GM23338 (cell line): Measurements from ENCODE around the gene RXRA. TPM values are rescaled to one million over a fixed set of nuclear protein-coding genes. Genes with fewer than 3 reads are reported as not detected.

Experiments
- ATAC-seq: fragments of 200-7000 bp; cut with Tn5 transposase; 3 replicates; pipeline ENCODE4 v1.9.1; 2020
- DNase-seq: peaks from one replicate; pipeline ENCODE4 v3.0.0-alpha.2; 2015; ENCODE audit warnings: low spot score
- H2AFZ ChIP-seq: fragments of 200-600 bp; sonication (generic); 2 replicates; pipeline ENCODE4 v1.8.0; 2016; ENCODE audit warnings: antibody characterized with exemption, mild to moderate bottlenecking, moderate library complexity
- H3F3A ChIP-seq: fragments of 200-600 bp; sonication (generic); replicated peaks from 2 replicates; pipeline ENCODE4 v1.8.0; 2017; ENCODE audit warnings: antibody characterized with exemption, mixed run types, low read depth
- H3K27ac ChIP-seq: fragments of 200-600 bp; sonication (generic); 2 replicates; pipeline ENCODE4 v1.6.1; 2016; ENCODE audit warnings: low read depth
- H3K27me3 ChIP-seq: fragments of 200-600 bp; sonication (generic); 2 replicates; pipeline ENCODE4 v1.8.0; 2016; ENCODE audit warnings: mild to moderate bottlenecking, mixed run types, moderate library complexity; ENCODE audit not compliant: insufficient read depth
- H3K36me3 ChIP-seq: fragments of 200-600 bp; sonication (generic); 2 replicates; pipeline ENCODE4 v1.8.0; 2016; ENCODE audit warnings: mild to moderate bottlenecking; ENCODE audit not compliant: insufficient read depth
- H3K4me1 ChIP-seq: fragments of 200-600 bp; sonication (generic); 2 replicates; pipeline ENCODE4 v1.8.0; 2016; ENCODE audit warnings: mild to moderate bottlenecking, moderate library complexity; ENCODE audit not compliant: insufficient read depth
- H3K4me2 ChIP-seq: fragments of 200-600 bp; sonication (generic); 2 replicates; pipeline ENCODE4 v1.7.1; 2017; ENCODE audit warnings: mixed run types
- H3K4me3 ChIP-seq: fragments of 200-600 bp; sonication (generic); 2 replicates; pipeline ENCODE4 v1.6.1; 2016; ENCODE audit warnings: mixed run types
- H3K79me2 ChIP-seq: fragments of 200-600 bp; sonication (generic); replicated peaks from 2 replicates; pipeline ENCODE4 v1.8.0; 2017; ENCODE audit warnings: mild to moderate bottlenecking; ENCODE audit not compliant: insufficient read depth
- H3K9me2 ChIP-seq: fragments of 200-600 bp; sonication (generic); 2 replicates; pipeline ENCODE4 v1.8.0; 2017; ENCODE audit not compliant: insufficient read depth
- H4K20me1 ChIP-seq: fragments of 200-600 bp; sonication (generic); replicated peaks from 2 replicates; pipeline ENCODE4 v1.8.0; 2017; ENCODE audit warnings: mild to moderate bottlenecking; ENCODE audit not compliant: insufficient read depth
- H3K27ac Mint-ChIP-seq: 2 replicates; pipeline ENCODE4 v1.8.0; 2020; ENCODE audit warnings: inconsistent platforms, mild to moderate bottlenecking, moderate library complexity, mixed read lengths
- H3K27me3 Mint-ChIP-seq: 3 replicates; pipeline ENCODE4 v1.8.0; 2022; ENCODE audit warnings: low read depth, mild to moderate bottlenecking, moderate library complexity, mixed read lengths, inconsistent platforms; ENCODE audit not compliant: insufficient read depth, poor library complexity
- H3K36me3 Mint-ChIP-seq: 3 replicates; pipeline ENCODE4 v1.8.0; 2021; ENCODE audit warnings: low read depth, mild to moderate bottlenecking, inconsistent platforms, moderate library complexity, mixed read lengths
- H3K4me1 Mint-ChIP-seq: 3 replicates; pipeline ENCODE4 v1.8.0; 2020; ENCODE audit warnings: mild to moderate bottlenecking, inconsistent platforms, mixed read lengths
- H3K4me3 Mint-ChIP-seq: 3 replicates; pipeline ENCODE4 v1.8.0; 2021; ENCODE audit warnings: moderate library complexity, mild to moderate bottlenecking, inconsistent platforms, mixed read lengths
- H3K9me3 Mint-ChIP-seq: 3 replicates; pipeline ENCODE4 v1.8.0; 2020; ENCODE audit warnings: moderate library complexity, mild to moderate bottlenecking, inconsistent platforms, mixed read lengths
- CTCF ChIP-seq, 2 experiments: fragments of 200-600 bp in 1 of 2; sonication (generic) in 1 of 2; conservative IDR thresholded peaks; 2 replicates each; pipeline versions ENCODE4 v1.5.1 to v1.6.1; 2016 to 2017; ENCODE audit warnings: antibody characterized with exemption in 2 of 2, low read depth in 2 of 2, mild to moderate bottlenecking in 2 of 2, moderate library complexity in 1 of 2
- ZNF462 ChIP-seq: fragments of 250-450 bp; sonication (Bioruptor Pico); IDR thresholded peaks from 2 replicates; pipeline ENCODE4 v1.5.0; 2020; ENCODE audit warnings: mild to moderate bottlenecking, moderate library complexity
- polyA plus RNA-seq: library from polyadenylated mRNA; unstranded; fragments of >200 nt; fragmentation: Nextera tagmentation; extraction: Ambion mirVana; gene quantifications from 2 replicates; pipeline ENCODE4 v1.2.1, GENCODE V29; 2016
- total RNA-seq: library from RNA; depleted of rRNA; stranded (reverse); fragments of >200 nt; shearing (Covaris generic); gene quantifications from 2 replicates; pipeline ENCODE4 v1.2.3, GENCODE V29; 2014

Gene RXRA
- total and polyA plus RNA-seq, 2 experiments from 2014 or later, result 4.9 to 17.9 TPM

- Histone ChIP-seq H3K36me3 (no peaks in the 10 kb centered on the region), H3K27me3 (no peaks in the 10 kb centered on the region), H4K20me1 (no peaks in the 10 kb centered on the region; the same call in 1 of the 2 replicates), H3K79me2 (no peaks in the 10 kb centered on the region), H3K9me2 (no peaks in the 10 kb centered on the region), H2AFZ (no peak overlapping the region), H3K4me3 (no peak overlapping the region), H3F3A (no peaks in the 10 kb centered on the region), H3K4me1 (no peaks in the 10 kb centered on the region), H3K4me2 (no peak overlapping the region), H3K27ac (no peak overlapping the region)
- Mint-ChIP-seq H3K4me1 (peaks cover 3% of the 10 kb centered on the region; the same call in 2 of the 3 replicates), H3K27me3 (peaks cover 5% of the 10 kb centered on the region), H3K27ac (no peak overlapping the region), H3K36me3 (peaks cover 10% of the 10 kb centered on the region), H3K9me3 (no peaks in the 10 kb centered on the region), H3K4me3 (no peak overlapping the region)
- DNase-seq (peak; percentile 30), ATAC-seq (peak; percentile 68)
- TF ChIP-seq CTCF (conservative IDR thresholded peaks at IDR 0.05; ENCODE audit: low read depth in 2 of 2) (no peak), ZNF462 (CRISPR knock-in tag) (no peak)
These were observed 111.3 kb downstream of the RXRA start for GRCh38 chr9:134437403-134438194.
